Neural cell (in vitro differentiated cells): ENCODE data around the gene CDK2AP2.

Experiments
- EP300 ChIP-seq: fragments of 450-650 bp; conservative IDR thresholded peaks from 2 replicates; pipeline ENCODE4 v1.6.1; 2014; ENCODE audit warnings: antibody characterized with exemption, mild to moderate bottlenecking, moderate library complexity; ENCODE audit not compliant: poor library complexity, severe bottlenecking
- EZH2 ChIP-seq: fragments of 200-600, 300-800 bp; shearing (Covaris generic), sonication (generic); IDR thresholded peaks from 2 replicates; pipeline ENCODE4 v1.6.1; 2014; ENCODE audit warnings: antibody characterized with exemption, low read length, borderline replicate concordance, mild to moderate bottlenecking; ENCODE audit not compliant: insufficient read depth, poor library complexity, severe bottlenecking
- MXI1 ChIP-seq: fragments of 450-650 bp; conservative IDR thresholded peaks from 2 replicates; pipeline ENCODE4 v1.6.1; 2014; ENCODE audit warnings: antibody characterized with exemption, mild to moderate bottlenecking; ENCODE audit not compliant: poor library complexity, severe bottlenecking
- POLR2AphosphoS5 ChIP-seq: IDR thresholded peaks from 2 replicates; pipeline ENCODE4 v1.6.1; 2012
- RAD21 ChIP-seq: fragments of 450-650 bp; conservative IDR thresholded peaks from 2 replicates; pipeline ENCODE4 v1.6.1; 2014; ENCODE audit warnings: antibody characterized with exemption, mild to moderate bottlenecking, moderate library complexity
- TF ChIP-seq, protein P1 (sequence below): fragments of 450-650 bp; IDR thresholded peaks from 2 replicates; pipeline ENCODE4 v1.5.1; 2014; ENCODE audit warnings: antibody characterized with exemption, mild to moderate bottlenecking, moderate library complexity; ENCODE audit not compliant: poor library complexity, severe bottlenecking
- TF ChIP-seq, protein P2 (sequence below): IDR thresholded peaks from 2 replicates; pipeline ENCODE4 v1.6.1; 2012; ENCODE audit warnings: borderline replicate concordance

DNA sequence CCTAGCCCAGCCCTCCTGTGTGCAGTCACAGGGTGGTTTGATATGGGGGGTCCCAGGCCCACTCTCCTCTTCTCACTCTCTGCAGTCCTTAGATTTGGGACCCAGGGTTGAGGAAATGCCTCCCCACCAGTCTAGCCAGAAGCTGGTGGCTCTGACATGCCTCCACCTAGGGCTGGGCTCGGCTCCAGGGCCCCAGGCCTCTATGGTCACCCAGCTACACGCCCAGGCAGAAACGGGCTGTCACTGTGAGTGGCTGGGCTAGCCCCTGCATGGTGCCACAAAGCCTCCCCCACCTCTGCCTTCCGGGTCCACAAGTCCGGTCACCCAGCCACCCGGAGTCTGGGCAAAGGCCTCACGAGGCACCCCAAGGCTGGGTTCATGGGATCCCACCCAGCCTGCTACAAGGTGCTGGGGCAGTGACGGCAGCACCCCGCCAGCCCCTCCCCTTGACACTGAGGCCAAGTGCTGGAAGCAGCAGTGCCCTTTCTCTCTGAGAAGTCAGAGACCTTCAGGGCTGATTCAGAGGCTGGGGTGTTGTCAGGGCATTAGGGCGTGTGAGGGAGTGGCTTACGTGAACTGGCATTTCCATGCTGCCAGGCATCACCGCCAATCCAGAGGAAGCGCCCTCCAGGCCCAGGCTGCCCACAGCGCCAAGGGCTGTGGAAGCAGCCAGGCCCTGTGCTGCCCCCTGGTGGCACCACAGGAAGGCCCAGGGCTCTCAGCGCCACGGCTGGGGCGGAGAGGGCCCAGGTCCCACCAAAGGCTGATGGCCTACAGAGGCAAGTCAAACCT, 2.2 kb downstream of the CDK2AP2 start:
- TF ChIP-seq RAD21, result peak; percentile 76
- no peak for TF ChIP-seq EP300
- TF ChIP-seq, protein P1, sequence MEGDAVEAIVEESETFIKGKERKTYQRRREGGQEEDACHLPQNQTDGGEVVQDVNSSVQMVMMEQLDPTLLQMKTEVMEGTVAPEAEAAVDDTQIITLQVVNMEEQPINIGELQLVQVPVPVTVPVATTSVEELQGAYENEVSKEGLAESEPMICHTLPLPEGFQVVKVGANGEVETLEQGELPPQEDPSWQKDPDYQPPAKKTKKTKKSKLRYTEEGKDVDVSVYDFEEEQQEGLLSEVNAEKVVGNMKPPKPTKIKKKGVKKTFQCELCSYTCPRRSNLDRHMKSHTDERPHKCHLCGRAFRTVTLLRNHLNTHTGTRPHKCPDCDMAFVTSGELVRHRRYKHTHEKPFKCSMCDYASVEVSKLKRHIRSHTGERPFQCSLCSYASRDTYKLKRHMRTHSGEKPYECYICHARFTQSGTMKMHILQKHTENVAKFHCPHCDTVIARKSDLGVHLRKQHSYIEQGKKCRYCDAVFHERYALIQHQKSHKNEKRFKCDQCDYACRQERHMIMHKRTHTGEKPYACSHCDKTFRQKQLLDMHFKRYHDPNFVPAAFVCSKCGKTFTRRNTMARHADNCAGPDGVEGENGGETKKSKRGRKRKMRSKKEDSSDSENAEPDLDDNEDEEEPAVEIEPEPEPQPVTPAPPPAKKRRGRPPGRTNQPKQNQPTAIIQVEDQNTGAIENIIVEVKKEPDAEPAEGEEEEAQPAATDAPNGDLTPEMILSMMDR, result peak; percentile 90
- TF ChIP-seq, protein P2, sequence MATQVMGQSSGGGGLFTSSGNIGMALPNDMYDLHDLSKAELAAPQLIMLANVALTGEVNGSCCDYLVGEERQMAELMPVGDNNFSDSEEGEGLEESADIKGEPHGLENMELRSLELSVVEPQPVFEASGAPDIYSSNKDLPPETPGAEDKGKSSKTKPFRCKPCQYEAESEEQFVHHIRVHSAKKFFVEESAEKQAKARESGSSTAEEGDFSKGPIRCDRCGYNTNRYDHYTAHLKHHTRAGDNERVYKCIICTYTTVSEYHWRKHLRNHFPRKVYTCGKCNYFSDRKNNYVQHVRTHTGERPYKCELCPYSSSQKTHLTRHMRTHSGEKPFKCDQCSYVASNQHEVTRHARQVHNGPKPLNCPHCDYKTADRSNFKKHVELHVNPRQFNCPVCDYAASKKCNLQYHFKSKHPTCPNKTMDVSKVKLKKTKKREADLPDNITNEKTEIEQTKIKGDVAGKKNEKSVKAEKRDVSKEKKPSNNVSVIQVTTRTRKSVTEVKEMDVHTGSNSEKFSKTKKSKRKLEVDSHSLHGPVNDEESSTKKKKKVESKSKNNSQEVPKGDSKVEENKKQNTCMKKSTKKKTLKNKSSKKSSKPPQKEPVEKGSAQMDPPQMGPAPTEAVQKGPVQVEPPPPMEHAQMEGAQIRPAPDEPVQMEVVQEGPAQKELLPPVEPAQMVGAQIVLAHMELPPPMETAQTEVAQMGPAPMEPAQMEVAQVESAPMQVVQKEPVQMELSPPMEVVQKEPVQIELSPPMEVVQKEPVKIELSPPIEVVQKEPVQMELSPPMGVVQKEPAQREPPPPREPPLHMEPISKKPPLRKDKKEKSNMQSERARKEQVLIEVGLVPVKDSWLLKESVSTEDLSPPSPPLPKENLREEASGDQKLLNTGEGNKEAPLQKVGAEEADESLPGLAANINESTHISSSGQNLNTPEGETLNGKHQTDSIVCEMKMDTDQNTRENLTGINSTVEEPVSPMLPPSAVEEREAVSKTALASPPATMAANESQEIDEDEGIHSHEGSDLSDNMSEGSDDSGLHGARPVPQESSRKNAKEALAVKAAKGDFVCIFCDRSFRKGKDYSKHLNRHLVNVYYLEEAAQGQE, result no peak
- no peak for TF ChIP-seq EZH2
- TF ChIP-seq POLR2AphosphoS5, result no peak
- peak; percentile 46 for TF ChIP-seq MXI1
